ENCODE results near the gene GPR83.
A peak's percentile ranks its signal among the peaks of the same experiment; 100 is the strongest.
"Not testable (repeated sequence)": the region's sequence is repeated elsewhere in the genome, so short reads cannot be mapped to it uniquely, and the experiment has no call there.

The GPR83 gene

GRCh38 chr11:94400839-94401772 is at the start of gene GPR83:
TSS of gene GPR83 (minus strand) at chr11:94401419. CDS start at chr11:94401247, 172 bp downstream.
- DNase-seq (ENCODE audit: low spot score), result no peak

GRCh38 chr11:94450048-94450447 is 48.8 kb upstream of the GPR83 start:
- no peak for DNase-seq (ENCODE audit: low spot score)

- DNase-seq (ENCODE audit: low spot score), result no peak
Observed at GRCh38 chr11:94449437-94449836, 48.2 kb upstream of the GPR83 start.

- DNase-seq (ENCODE audit: low spot score), result no peak
Observed at GRCh38 chr11:94449029-94449428, 47.8 kb upstream of the GPR83 start.

GRCh38 chr11:94447149-94447548 is 45.9 kb upstream of the GPR83 start:
- no peak for DNase-seq (ENCODE audit: low spot score)

GRCh38 chr11:94445641-94446040 is 44.4 kb upstream of the GPR83 start:
- DNase-seq (ENCODE audit: low spot score), result no peak

- DNase-seq (ENCODE audit: low spot score), result no peak
Observed at GRCh38 chr11:94433049-94433448, 31.8 kb upstream of the GPR83 start.

GRCh38 chr11:94424662-94425061 is 23.4 kb upstream of the GPR83 start:
- no peak for DNase-seq (ENCODE audit: low spot score)

- DNase-seq (ENCODE audit: low spot score), result no peak
Observed at GRCh38 chr11:94424011-94424410, 22.8 kb upstream of the GPR83 start.

GRCh38 chr11:94423507-94423906 is 22.3 kb upstream of the GPR83 start:
- no peak for DNase-seq (ENCODE audit: low spot score)

- DNase-seq (ENCODE audit: low spot score), result no peak
Observed at GRCh38 chr11:94418123-94418765, 17.0 kb upstream of the GPR83 start.

GRCh38 chr11:94417386-94417987 is 16.3 kb upstream of the GPR83 start:
- peak; percentile 33 for DNase-seq (ENCODE audit: low spot score)

GRCh38 chr11:94405062-94405833 is 4.0 kb upstream of the GPR83 start:
- DNase-seq (ENCODE audit: low spot score), result no peak

- DNase-seq (ENCODE audit: low spot score), result no peak
Observed at GRCh38 chr11:94402355-94402754, 1.1 kb upstream of the GPR83 start.

GRCh38 chr11:94401773-94402265 is 600 bp upstream of the GPR83 start:
- DNase-seq (ENCODE audit: low spot score), result no peak

- DNase-seq (ENCODE audit: low spot score), result no peak
Observed at GRCh38 chr11:94400457-94400838, 771 bp downstream of the GPR83 start.

- no peak for DNase-seq (ENCODE audit: low spot score)
Observed at GRCh38 chr11:94400050-94400449, 1.2 kb downstream of the GPR83 start.

- no peak for DNase-seq (ENCODE audit: low spot score)
Observed at GRCh38 chr11:94398101-94398500, 3.1 kb downstream of the GPR83 start.

GRCh38 chr11:94396282-94396681 is 4.9 kb downstream of the GPR83 start:
- no peak for DNase-seq (ENCODE audit: low spot score)

GRCh38 chr11:94391937-94392336 is 9.3 kb downstream of the GPR83 start:
- DNase-seq (ENCODE audit: low spot score), result not testable (repeated sequence)

GRCh38 chr11:94379613-94380012 is 21.6 kb downstream of the GPR83 start:
- DNase-seq (ENCODE audit: low spot score), result no peak

GRCh38 chr11:94376841-94377240 is 24.4 kb downstream of the GPR83 start:
- no peak for DNase-seq (ENCODE audit: low spot score)
